Kidney (tissue), 22 donors: ENCODE data around the gene LHB. TPM values are rescaled to one million over a fixed set of nuclear protein-coding genes. Genes with fewer than 3 reads are reported as not detected.

Experiments used
- DNase-seq, 5 donors: peaks; one replicate each; pipeline ENCODE4 v3.0.0-alpha.2; 2013 to 2020
- FAIRE-seq: peaks from 2 replicates; lab custom pipeline; 2012; peaks lifted over from hg19 to GRCh38; lab: Jason Lieb, UNC
- H3K27ac ChIP-seq, 2 donors: one replicate each; pipeline ENCODE4 v1.7.0; 2013; ENCODE audit warnings: low read depth in 2 of 2, low read length in 2 of 2, inconsistent platforms in 1 of 2
- H3K27me3 ChIP-seq: one replicate; pipeline ENCODE4 v1.7.1; 2013; ENCODE audit warnings: low read length, inconsistent platforms; ENCODE audit not compliant: control insufficient read depth, insufficient read depth
- H3K36me3 ChIP-seq, 3 donors: one replicate each; pipeline versions ENCODE4 v1.7.0 to v1.7.1; 2013; ENCODE audit warnings: low read length in 3 of 3, control low read depth in 1 of 3, inconsistent platforms in 1 of 3; ENCODE audit not compliant: insufficient read depth in 3 of 3, control insufficient read depth in 2 of 3
- H3K4me1 ChIP-seq, 3 donors: one replicate each; pipeline versions ENCODE4 v1.7.0 to v1.7.1; 2013; ENCODE audit warnings: low read length in 3 of 3, inconsistent platforms in 1 of 3, low read depth in 1 of 3; ENCODE audit not compliant: control insufficient read depth in 2 of 3, insufficient read depth in 2 of 3
- H3K4me3 ChIP-seq, 3 donors: one replicate each; pipeline versions ENCODE4 v1.7.0 to v1.8.1; 2013; ENCODE audit warnings: low read length in 3 of 3, control low read depth in 1 of 3, inconsistent platforms in 1 of 3
- H3K9ac ChIP-seq, 3 donors: one replicate each; pipeline versions ENCODE4 v1.7.0 to v1.7.1; 2013; ENCODE audit warnings: low read length in 3 of 3, control low read depth in 1 of 3, inconsistent platforms in 1 of 3
- H3K9me3 ChIP-seq, 3 donors: one replicate each; pipeline versions ENCODE4 v1.7.0 to v1.7.1; 2013; ENCODE audit warnings: low read length in 3 of 3, control low read depth in 1 of 3, inconsistent platforms in 1 of 3; ENCODE audit not compliant: control insufficient read depth in 2 of 3, insufficient read depth in 1 of 3
- CTCF ChIP-seq: IDR thresholded peaks from 3 replicates; pipeline ENCODE4 v1.5.1; 2012; ENCODE audit warnings: mild to moderate bottlenecking, moderate library complexity, borderline replicate concordance; ENCODE audit not compliant: insufficient read depth; ENCODE audit errors: extremely low read depth
- intact Hi-C: fragments of 100-400 bp; cut with DNase I; formaldehyde crosslinking; loops from one replicate; pipeline ENCODE4 v1.11.1; 2022
- long read RNA-seq, 10 donors: library from polyadenylated mRNA in 1 of 10; unstranded in 1 of 10; transcript quantifications; one replicate each; pipeline ENCODE4 v2.0.0 and lab custom pipeline, GENCODE V29; 2021 to 2026
- polyA plus RNA-seq: library from polyadenylated mRNA; stranded (reverse); fragments of 350-450 nt; fragmentation: Illumina TruSeq; extraction: RNeasy Lipid Tissue Mini Kit (QIAGEN cat#74804); gene quantifications from one replicate; pipeline ENCODE4 v1.2.3, GENCODE V29; 2014; ENCODE audit warnings: low read depth, low replicate concordance; ENCODE audit not compliant: insufficient read depth
- total RNA-seq: library from RNA; stranded (reverse); fragmentation: NEBNext Ultra II Directional; extraction: Animal tissue kit (Norgen Biotek cat#: 25700); gene quantifications from one replicate; pipeline ENCODE4 v1.2.1, GENCODE V29; 2021
- donor health status: control.
- donor health status: control.
- donor health status: control.
- donor health status: control.
- donor health status: control.
- donor health status: DM: yes; HTN: yes; CAD: no.
- donor health status: Normal renal cell carcinoma (clear cell type).

The LHB gene
- total RNA-seq (not detected), polyA plus RNA-seq (not detected)
- long read RNA-seq, donor 1, partial matches to known transcripts, result 89 of 108 reads
- long read RNA-seq, donor 1, other reads (novel, unspliced or antisense), result 19 of 108 reads
- long read RNA-seq, donor 2, result 0 reads
- long read RNA-seq, donor 3, result 0 reads
- long read RNA-seq, donor 4, result 0 reads
- long read RNA-seq, donor 5, result 0 reads
- long read RNA-seq, donor 6, result 0 reads
- long read RNA-seq, donor 7, partial matches to known transcripts, result 0 of 1 reads
- long read RNA-seq, donor 7, other reads (novel, unspliced or antisense), result 0 of 1 reads
- long read RNA-seq, donor 8, result 0 reads
- long read RNA-seq, donor 9, result 0 reads
- long read RNA-seq, donor 10, result 0 reads

DNA sequence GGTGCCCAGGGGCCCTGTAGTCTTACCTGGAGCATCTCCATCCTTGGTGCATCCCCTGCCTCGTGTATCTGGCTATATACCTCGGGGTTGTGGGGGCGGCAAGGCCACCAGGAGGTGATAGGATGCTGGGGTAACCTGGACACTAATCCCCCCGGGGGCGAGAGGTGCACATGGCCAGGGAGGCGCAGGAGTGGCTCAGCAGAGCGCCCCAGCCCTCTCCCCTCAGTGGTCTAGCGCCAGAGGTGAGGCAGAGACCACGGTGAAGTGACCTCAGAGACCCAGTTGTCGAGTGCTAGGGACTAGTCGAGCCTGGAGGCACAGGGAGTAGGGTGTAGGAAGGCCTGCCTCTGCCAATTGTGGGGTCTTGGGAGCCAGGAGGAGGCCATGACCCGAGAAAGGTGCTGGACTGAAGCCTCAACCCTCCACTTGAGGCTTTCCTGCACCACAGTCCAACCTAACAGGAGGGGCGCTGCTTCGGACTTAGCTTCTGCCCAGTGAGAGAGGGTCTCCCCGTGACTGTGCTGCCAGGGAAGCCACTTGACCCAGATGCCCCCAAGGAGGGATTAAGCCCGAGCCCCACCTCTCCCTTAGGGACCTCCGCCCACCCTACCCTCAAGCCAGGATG, at the start of gene LHB:
TSS of gene LHB (minus strand) at position 51 of the 625 bp plus-strand sequence. CDS start at position 41, 10 bp downstream.
- no peak within 1 kb of the TSS for H3K27ac ChIP-seq
- H3K36me3 ChIP-seq, result peaks cover 0 to 2% (median 0%) of the 10 kb centered on the region in 3 donors
- no peak for TF ChIP-seq CTCF
- H3K4me3 ChIP-seq, result peak within 1 kb of the TSS in 2 of 3 donors; percentile 30 to 46
- peak in 1 of 5 donors; percentile 13 for DNase-seq
- peaks cover 0 to 6% (median 0%) of the 10 kb centered on the region in 3 donors for H3K4me1 ChIP-seq
- FAIRE-seq, result no peak
- H3K27me3 ChIP-seq, result no peaks in the 10 kb centered on the region
- no peak within 1 kb of the TSS for H3K9ac ChIP-seq
- intact Hi-C loops, result no loop called here
- H3K9me3 ChIP-seq, result no peaks in the 10 kb centered on the region

- no peaks in the 10 kb centered on the region for H3K36me3 ChIP-seq
- H3K4me3 ChIP-seq, result no peak overlapping the region
- peak in 1 of 5 donors; percentile 57 for DNase-seq
- H3K27ac ChIP-seq, result no peak overlapping the region
- intact Hi-C loops, result no loop called here
- H3K27me3 ChIP-seq, result peaks cover 2% of the 10 kb centered on the region
- no peak for FAIRE-seq
- no peaks in the 10 kb centered on the region for H3K4me1 ChIP-seq
- no peaks in the 10 kb centered on the region for H3K9me3 ChIP-seq
- H3K9ac ChIP-seq, result no peak overlapping the region
- TF ChIP-seq CTCF, result no peak
Observed at GRCh38 chr19:49065905-49066512, 49.1 kb upstream of the LHB start.

GRCh38 chr19:49064768-49065611, 48.1 kb upstream of the LHB start, which contains the start of gene NTF4:
NTF4 (minus strand) TSS chr19:49064818; CDS start chr19:49061997, 2,821 bp downstream.
- H3K9me3 ChIP-seq, result no peaks in the 10 kb centered on the region
- H3K36me3 ChIP-seq, result no peaks in the 10 kb centered on the region
- H3K27me3 ChIP-seq, result peaks cover 2% of the 10 kb centered on the region
- no peaks in the 10 kb centered on the region for H3K4me1 ChIP-seq
- DNase-seq (peak; percentile 76 to 89 (median 86)), FAIRE-seq (no peak)
- H3K9ac ChIP-seq, result no peak within 1 kb of the TSS
- H3K27ac ChIP-seq, result no peak within 1 kb of the TSS
- TF ChIP-seq CTCF, result no peak
- intact Hi-C loops, result no loop called here
- no peak within 1 kb of the TSS for H3K4me3 ChIP-seq
